Keratinocyte (primary cell): ENCODE results near the gene PGS1. TPM values are rescaled to one million over a fixed set of nuclear protein-coding genes. Genes with fewer than 3 reads are reported as not detected.

Source experiments
- DNase-seq: peaks from one replicate; pipeline ENCODE4 v3.0.0-alpha.2; 2011; ENCODE audit warnings: low read depth, missing footprints, low spot score
- FAIRE-seq: peaks from 2 replicates; lab custom pipeline; 2011; peaks lifted over from hg19 to GRCh38; lab: Jason Lieb, UNC
- H2AFZ ChIP-seq: 2 replicates; pipeline ENCODE4 v1.6.0; 2012; ENCODE audit warnings: low read length, control low read depth, inconsistent platforms; ENCODE audit not compliant: control insufficient read depth
- H3K27ac ChIP-seq: 2 replicates; pipeline ENCODE4 v1.5.1; 2011; ENCODE audit warnings: low read length; ENCODE audit not compliant: control insufficient read depth, insufficient read depth
- H3K27me3 ChIP-seq: 3 replicates; pipeline ENCODE4 v1.6.0; 2011; ENCODE audit warnings: low read length; ENCODE audit not compliant: control insufficient read depth, insufficient read depth; ENCODE audit errors: extremely low read depth
- H3K36me3 ChIP-seq, 2 experiments: 2 replicates in 1 of 2; 3 replicates in 1 of 2; pipeline ENCODE4 v1.5.1; 2011; ENCODE audit warnings: low read length in 2 of 2, mild to moderate bottlenecking in 1 of 2; ENCODE audit not compliant: control insufficient read depth in 2 of 2, insufficient read depth in 2 of 2; ENCODE audit errors: extremely low read depth in 1 of 2
- H3K4me1 ChIP-seq: 3 replicates; pipeline ENCODE4 v1.5.1; 2011; ENCODE audit warnings: low read length; ENCODE audit not compliant: control insufficient read depth, insufficient read depth; ENCODE audit errors: extremely low read depth
- H3K4me2 ChIP-seq: 3 replicates; pipeline ENCODE4 v1.6.0; 2011; ENCODE audit warnings: low read depth, low read length; ENCODE audit not compliant: control insufficient read depth, insufficient read depth; ENCODE audit errors: extremely low read depth
- H3K4me3 ChIP-seq, 3 experiments: fragments of 200-600 bp in 1 of 3; sonication (generic) in 1 of 3; 2 replicates in 2 of 3; 3 replicates in 1 of 3; pipeline ENCODE4 v1.5.1; 2011 to 2016; ENCODE audit warnings: low read length in 3 of 3, mild to moderate bottlenecking in 3 of 3, control low read depth in 2 of 3, inconsistent platforms in 1 of 3, low read depth in 1 of 3, mixed read lengths in 1 of 3, mixed run types in 1 of 3, moderate library complexity in 1 of 3; ENCODE audit not compliant: control insufficient read depth in 2 of 3, insufficient read depth in 2 of 3; ENCODE audit errors: extremely low read depth in 1 of 3
- H3K79me2 ChIP-seq: 2 replicates; pipeline ENCODE4 v1.6.0; 2012; ENCODE audit warnings: low read length; ENCODE audit not compliant: control insufficient read depth, insufficient read depth
- H3K9ac ChIP-seq: 3 replicates; pipeline ENCODE4 v1.6.0; 2011; ENCODE audit warnings: low read length; ENCODE audit not compliant: control insufficient read depth, insufficient read depth; ENCODE audit errors: extremely low read depth
- H3K9me1 ChIP-seq: 3 replicates; pipeline ENCODE4 v1.6.0; 2011; ENCODE audit warnings: low read length; ENCODE audit not compliant: control insufficient read depth, insufficient read depth; ENCODE audit errors: extremely low read depth
- H3K9me3 ChIP-seq: 2 replicates; pipeline ENCODE4 v1.5.1; 2012; ENCODE audit warnings: low read depth, low read length; ENCODE audit not compliant: control insufficient read depth
- H4K20me1 ChIP-seq: 3 replicates; pipeline ENCODE4 v1.6.0; 2011; ENCODE audit warnings: low read length; ENCODE audit not compliant: control insufficient read depth, insufficient read depth; ENCODE audit errors: extremely low read depth
- CTCF ChIP-seq, 3 experiments: IDR thresholded peaks in 1 of 3; conservative IDR thresholded peaks in 1 of 3; optimal IDR thresholded peaks in 1 of 3; 2 replicates in 2 of 3; 3 replicates in 1 of 3; pipeline versions ENCODE3 to v1.5.1; 2011; ENCODE audit warnings: low read length in 3 of 3, mild to moderate bottlenecking in 3 of 3, moderate library complexity in 2 of 3, control low read depth in 1 of 3, inconsistent platforms in 1 of 3; ENCODE audit not compliant: insufficient read depth in 2 of 3; ENCODE audit errors: extremely low read depth in 1 of 3
- EZH2 ChIP-seq: IDR thresholded peaks from one replicate; pipeline ENCODE4 v1.6.1; 2012; ENCODE audit warnings: inconsistent platforms, mild to moderate bottlenecking, low read length, moderate library complexity
- dilution Hi-C: fragments of 300-500 bp; cut with MboI; formaldehyde crosslinking; loops from one replicate; pipeline ENCODE4 v1.7.0; 2020; ENCODE audit warnings: low sequenced_read_pairs; ENCODE audit not compliant: extremely low pct_ligation_motif_present
- polyA plus RNA-seq, 5 experiments: library from polyadenylated mRNA; depleted of rRNA in 3 of 5; stranded (reverse) in 3 of 5; stranded (forward) in 1 of 5; unstranded in 1 of 5; fragments of >200 nt; gene quantifications; 1 replicate in 1 of 5; 2 replicates in 3 of 5; 3 replicates in 1 of 5; pipeline versions ENCODE4 v1.2.1 to v1.2.3, GENCODE V29; 2011 to 2012; ENCODE audit warnings: missing spikeins in 2 of 5, low read depth in 1 of 5, low replicate concordance in 1 of 5

Gene PGS1
- polyA plus RNA-seq, 1 donor (not counting 4 experiments of a cell fraction or from before 2014, with no cell fraction given): 19.6 TPM

- H3K27me3 ChIP-seq: no peaks in the 10 kb centered on the region
- H2AFZ ChIP-seq: no peak overlapping the region
- no peak overlapping the region for H3K4me3 ChIP-seq
- H3K36me3 ChIP-seq: peaks cover 35 to 45% of the 10 kb centered on the region in 2 experiments
- H3K27ac ChIP-seq: no peak overlapping the region
- peaks cover 43% of the 10 kb centered on the region for H3K4me1 ChIP-seq
- no peaks in the 10 kb centered on the region for H3K9me3 ChIP-seq
- DNase-seq (no peak), FAIRE-seq (no peak)
- dilution Hi-C loops: no loop called here
- H3K9ac ChIP-seq: no peak overlapping the region
- peaks cover 13% of the 10 kb centered on the region for H3K9me1 ChIP-seq
- no peak for TF ChIP-seq EZH2
- H4K20me1 ChIP-seq: peaks cover 20% of the 10 kb centered on the region
- H3K79me2 ChIP-seq: peaks cover 22% of the 10 kb centered on the region
- H3K4me2 ChIP-seq: no peak overlapping the region
These were observed 25.4 kb downstream of the PGS1 start for GRCh38 chr17:78403822-78404221.

GRCh38 chr17:78406396-78406795, 27.9 kb downstream of the PGS1 start:
- DNase-seq: no peak
- dilution Hi-C loops: no loop called here
- no peak overlapping the region for H3K27ac ChIP-seq

More at GRCh38 chr17:78406396-78406795, 27.9 kb downstream of the PGS1 start:
- H3K4me3 ChIP-seq: no peak overlapping the region
- peaks cover 19% of the 10 kb centered on the region for H3K9me1 ChIP-seq
- H3K9ac ChIP-seq: no peak overlapping the region
- H3K79me2 ChIP-seq: peaks cover 30% of the 10 kb centered on the region
- H3K36me3 ChIP-seq: peaks cover 22 to 29% of the 10 kb centered on the region in 2 experiments
- no peak overlapping the region for H3K4me2 ChIP-seq
- H3K9me3 ChIP-seq: no peaks in the 10 kb centered on the region
- no peak overlapping the region for H2AFZ ChIP-seq
- H3K27me3 ChIP-seq: no peaks in the 10 kb centered on the region
- TF ChIP-seq CTCF (optimal IDR thresholded peaks at IDR 0.05 in 1 of 3, IDR thresholded peaks at IDR 0.05 in 1 of 3, conservative IDR thresholded peaks at IDR 0.05 in 1 of 3; ENCODE audit: extremely low read depth in 1 of 3, insufficient read depth in 2 of 3, low read length in 3 of 3) (no peak), EZH2 (no peak)
- no peak for FAIRE-seq
- H3K4me1 ChIP-seq: peaks cover 34% of the 10 kb centered on the region
- H4K20me1 ChIP-seq: peaks cover 21% of the 10 kb centered on the region
